Measurements from ENCODE around the gene DOC2B.
"Not testable (repeated sequence)": the region's sequence is repeated elsewhere in the genome, so short reads cannot be mapped to it uniquely, and the experiment has no call there.

GRCh38 chr17:137166-137807 is 44.2 kb downstream of the DOC2B start, which contains the start of gene SCGB1C2:
- TF ChIP-seq CTCF, EZH2phosphoT487 (IDR thresholded peaks at IDR 0.05; ENCODE audit: low read length): not testable (repeated sequence)
